ENCODE data around the gene TEX52. TPM values are rescaled to one million over a fixed set of nuclear protein-coding genes. Genes with fewer than 3 reads are reported as not detected.

The TEX52 gene
- total RNA-seq, 2 donors from 2014 or later = 0.28 to 0.48 TPM

- no peak for DNase-seq
- H3K27me3 Mint-ChIP-seq (ENCODE audit: low read depth) = no peaks in the 10 kb centered on the region
Measured at GRCh38 chr12:2834581-2835491, 22.0 kb downstream of the TEX52 start, which contains the start of gene NRIP2. TSS of gene NRIP2 (minus strand) at chr12:2835035. CDS start at chr12:2834983, 52 bp downstream.

GRCh38 chr12:2833810-2834209 lies 23.0 kb downstream of the TEX52 start:
- Mint-ChIP-seq H3K36me3 (ENCODE audit: insufficient read depth in 2 of 2) (peaks cover 2% of the 10 kb centered on the region in 2 donors), H3K27me3 (ENCODE audit: low read depth) (no peaks in the 10 kb centered on the region), H3K4me3 (no peak overlapping the region), H3K27ac (no peak overlapping the region), H3K9me3 (no peaks in the 10 kb centered on the region), H3K4me1 (ENCODE audit: low read depth) (no peaks in the 10 kb centered on the region)
- ATAC-seq (replicated peaks in 1 of 2) (no peak), DNase-seq (no peak)

More at GRCh38 chr12:2834581-2835491, 22.0 kb downstream of the TEX52 start, which contains the start of gene NRIP2:
- Mint-ChIP-seq H3K4me3 (no peak within 1 kb of the TSS), H3K36me3 (ENCODE audit: insufficient read depth in 2 of 2) (peaks cover 2 to 3% of the 10 kb centered on the region in 2 donors), H3K27ac (peak within 1 kb of the TSS; percentile 22), H3K4me1 (ENCODE audit: low read depth) (no peaks in the 10 kb centered on the region), H3K9me3 (no peaks in the 10 kb centered on the region)
- ATAC-seq (replicated peaks in 1 of 2) = no peak

GRCh38 chr12:2833327-2833726 lies 23.5 kb downstream of the TEX52 start:
- Mint-ChIP-seq H3K27ac (no peak overlapping the region), H3K27me3 (ENCODE audit: low read depth) (no peaks in the 10 kb centered on the region), H3K4me1 (ENCODE audit: low read depth) (no peaks in the 10 kb centered on the region), H3K9me3 (no peaks in the 10 kb centered on the region), H3K36me3 (ENCODE audit: insufficient read depth in 2 of 2) (peaks cover 2% of the 10 kb centered on the region in 2 donors), H3K4me3 (no peak overlapping the region)
- ATAC-seq (replicated peaks in 1 of 2) (no peak), DNase-seq (no peak)

GRCh38 chr12:2832550-2833127 lies 24.2 kb downstream of the TEX52 start:
- Mint-ChIP-seq H3K4me1 (ENCODE audit: low read depth) (no peaks in the 10 kb centered on the region), H3K27ac (peak overlapping the region; percentile 24), H3K36me3 (ENCODE audit: insufficient read depth in 2 of 2) (peaks cover 2% of the 10 kb centered on the region in 2 donors)

GRCh38 chr12:2829275-2829674 lies 27.6 kb downstream of the TEX52 start:
- Mint-ChIP-seq H3K4me1 (ENCODE audit: low read depth) (no peaks in the 10 kb centered on the region), H3K9me3 (no peaks in the 10 kb centered on the region), H3K4me3 (no peak overlapping the region), H3K27me3 (ENCODE audit: low read depth) (no peaks in the 10 kb centered on the region), H3K36me3 (ENCODE audit: insufficient read depth in 2 of 2) (peaks cover 0 to 7% of the 10 kb centered on the region in 2 donors), H3K27ac (no peak overlapping the region)
- DNase-seq (no peak), ATAC-seq (replicated peaks in 1 of 2) (no peak)

More at GRCh38 chr12:2832550-2833127, 24.2 kb downstream of the TEX52 start:
- Mint-ChIP-seq H3K27me3 (ENCODE audit: low read depth) (no peaks in the 10 kb centered on the region), H3K9me3 (no peaks in the 10 kb centered on the region), H3K4me3 (no peak overlapping the region)
- no peak for ATAC-seq (replicated peaks in 1 of 2)
- DNase-seq = no peak

DNA sequence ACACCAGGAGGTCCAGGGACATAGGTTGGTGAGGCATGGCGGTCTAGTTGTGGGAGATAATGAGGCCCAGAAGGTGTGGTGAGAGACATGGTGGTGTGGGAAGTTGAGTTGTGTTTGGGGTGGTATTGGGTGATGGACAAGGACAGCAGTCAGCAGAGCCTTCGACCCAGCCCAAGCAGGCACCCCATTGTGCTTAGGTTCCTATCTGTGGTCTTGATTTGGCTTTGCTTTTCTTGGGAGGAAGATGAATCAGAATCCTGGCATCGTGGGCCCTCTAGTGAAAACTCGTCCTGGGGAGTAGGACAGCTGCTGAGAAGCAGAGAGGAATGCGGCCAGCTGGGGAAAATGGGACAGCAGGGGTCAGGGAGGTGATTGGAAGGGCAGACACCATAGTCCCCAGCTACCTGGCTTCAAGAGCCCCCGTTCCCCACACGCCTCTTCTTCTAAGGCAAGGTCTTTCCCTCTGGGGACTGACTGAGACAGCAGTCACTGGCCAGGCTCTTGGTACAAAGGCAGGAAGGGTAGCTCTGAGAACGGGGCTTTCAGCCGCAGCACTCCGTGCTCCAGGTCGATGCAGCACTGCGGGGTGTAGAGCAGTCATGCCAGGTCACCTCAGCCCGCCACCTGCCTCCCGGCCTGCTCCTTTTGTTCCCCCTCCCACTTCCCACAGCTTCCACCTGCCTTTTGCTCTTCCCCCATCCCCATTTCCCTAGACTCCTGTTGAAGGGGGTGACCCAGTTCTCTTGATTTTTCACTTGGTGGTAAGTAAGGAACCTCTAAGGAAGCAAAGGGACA lies 29.9 kb downstream of the TEX52 start:
- no peaks in the 10 kb centered on the region for H3K9me3 Mint-ChIP-seq
- H3K27ac Mint-ChIP-seq = no peak overlapping the region
- DNase-seq (no peak), ATAC-seq (replicated peaks in 1 of 2) (no peak)
- no peaks in the 10 kb centered on the region for H3K27me3 Mint-ChIP-seq (ENCODE audit: low read depth)
- H3K4me3 Mint-ChIP-seq = no peak overlapping the region
- no peaks in the 10 kb centered on the region for H3K4me1 Mint-ChIP-seq (ENCODE audit: low read depth)
- peaks cover 0 to 7% of the 10 kb centered on the region in 2 donors for H3K36me3 Mint-ChIP-seq (ENCODE audit: insufficient read depth in 2 of 2)

GRCh38 chr12:2826036-2826435 lies 30.8 kb downstream of the TEX52 start:
- no peak for DNase-seq
- no peak overlapping the region for H3K4me3 Mint-ChIP-seq
- ATAC-seq (replicated peaks in 1 of 2) = no peak
- H3K27me3 Mint-ChIP-seq (ENCODE audit: low read depth) = no peaks in the 10 kb centered on the region
- peaks cover 0 to 7% of the 10 kb centered on the region in 2 donors for H3K36me3 Mint-ChIP-seq (ENCODE audit: insufficient read depth in 2 of 2)
- H3K27ac Mint-ChIP-seq = peak overlapping the region; percentile 66
- H3K4me1 Mint-ChIP-seq (ENCODE audit: low read depth) = no peaks in the 10 kb centered on the region
- no peaks in the 10 kb centered on the region for H3K9me3 Mint-ChIP-seq

DNA sequence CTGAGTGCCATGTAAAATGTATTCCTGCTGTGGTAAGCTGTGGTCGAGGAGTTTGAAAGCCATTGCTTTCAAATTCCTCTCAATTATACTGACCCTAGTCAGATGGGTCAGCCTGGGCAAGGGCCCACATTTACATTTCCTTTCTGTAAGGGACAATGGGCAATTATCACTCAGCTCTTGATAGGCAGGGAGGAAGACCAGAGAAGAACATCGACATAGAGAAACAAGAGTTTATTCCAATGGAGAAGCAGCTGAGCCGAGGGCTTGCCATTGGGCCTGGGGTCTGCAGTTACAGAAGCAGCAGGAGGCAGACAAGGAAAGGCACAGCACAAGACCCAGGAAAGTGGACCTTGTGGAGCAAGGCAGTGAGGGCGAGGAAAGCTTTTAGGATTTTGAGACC lies 31.7 kb downstream of the TEX52 start:
- Mint-ChIP-seq H3K27me3 (ENCODE audit: low read depth) (no peaks in the 10 kb centered on the region), H3K4me3 (no peak overlapping the region), H3K27ac (no peak overlapping the region), H3K9me3 (no peaks in the 10 kb centered on the region), H3K36me3 (ENCODE audit: insufficient read depth in 2 of 2) (peaks cover 1 to 8% of the 10 kb centered on the region in 2 donors), H3K4me1 (ENCODE audit: low read depth) (no peaks in the 10 kb centered on the region)
- ATAC-seq (replicated peaks in 1 of 2) (no peak), DNase-seq (no peak)

GRCh38 chr12:2824541-2824940 lies 32.3 kb downstream of the TEX52 start:
- Mint-ChIP-seq H3K4me3 (no peak overlapping the region), H3K9me3 (no peaks in the 10 kb centered on the region), H3K4me1 (ENCODE audit: low read depth) (no peaks in the 10 kb centered on the region), H3K36me3 (ENCODE audit: insufficient read depth in 2 of 2) (peaks cover 1 to 11% of the 10 kb centered on the region in 2 donors), H3K27me3 (ENCODE audit: low read depth) (no peaks in the 10 kb centered on the region), H3K27ac (no peak overlapping the region)
- ATAC-seq (replicated peaks in 1 of 2) = no peak
- no peak for DNase-seq

GRCh38 chr12:2823483-2823882 lies 33.4 kb downstream of the TEX52 start:
- DNase-seq (no peak), ATAC-seq (replicated peaks in 1 of 2) (no peak)
- Mint-ChIP-seq H3K4me1 (ENCODE audit: low read depth) (no peaks in the 10 kb centered on the region), H3K27ac (no peak overlapping the region), H3K4me3 (no peak overlapping the region), H3K9me3 (no peaks in the 10 kb centered on the region), H3K27me3 (ENCODE audit: low read depth) (no peaks in the 10 kb centered on the region), H3K36me3 (ENCODE audit: insufficient read depth in 2 of 2) (peaks cover 1 to 11% of the 10 kb centered on the region in 2 donors)

DNA sequence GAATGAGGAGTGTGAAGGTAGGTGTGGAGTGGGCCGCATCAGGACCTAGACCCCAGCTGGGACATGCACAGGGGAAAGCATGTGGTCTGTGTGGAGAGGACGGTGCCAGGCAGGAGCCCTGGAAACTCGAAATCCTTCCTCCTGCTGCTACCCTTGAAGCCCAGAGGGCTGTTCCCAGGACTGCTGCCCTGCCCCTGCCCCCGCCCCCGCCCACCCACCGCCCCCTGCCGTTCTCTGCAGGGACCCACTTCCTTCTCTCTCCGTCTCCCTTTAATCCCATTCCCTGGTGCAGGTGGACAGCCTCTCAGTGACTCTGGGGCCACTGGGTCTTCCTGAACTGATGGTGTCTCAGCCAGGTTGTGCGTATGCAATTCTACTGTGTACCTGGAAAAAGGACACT lies 36.4 kb downstream of the TEX52 start:
- Mint-ChIP-seq H3K36me3 (ENCODE audit: insufficient read depth in 2 of 2) (peaks cover 1 to 21% of the 10 kb centered on the region in 2 donors), H3K27me3 (ENCODE audit: low read depth) (no peaks in the 10 kb centered on the region), H3K27ac (no peak overlapping the region), H3K4me1 (ENCODE audit: low read depth) (peaks cover 5% of the 10 kb centered on the region), H3K9me3 (no peaks in the 10 kb centered on the region), H3K4me3 (no peak overlapping the region)
- DNase-seq = no peak
- no peak for ATAC-seq (replicated peaks in 1 of 2)

DNA sequence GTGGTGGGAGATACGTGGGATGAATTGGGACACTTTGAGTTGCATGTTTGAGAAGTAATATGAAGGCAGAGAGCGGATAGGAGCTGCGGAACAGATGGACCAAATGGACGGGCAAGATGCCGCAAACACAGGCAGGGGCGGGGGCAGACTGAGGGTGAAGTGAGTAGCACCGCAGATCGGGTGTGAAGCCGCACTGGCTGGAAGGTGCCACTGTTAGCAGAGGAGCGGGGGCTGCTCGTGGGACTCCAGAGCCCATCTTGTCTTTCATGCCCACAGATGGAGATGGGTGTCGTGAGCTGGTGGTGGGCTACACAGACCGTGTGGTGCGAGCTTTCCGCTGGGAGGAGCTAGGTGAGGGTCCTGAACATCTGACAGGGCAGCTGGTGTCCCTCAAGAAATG lies 37.0 kb downstream of the TEX52 start:
- H3K36me3 Mint-ChIP-seq (ENCODE audit: insufficient read depth in 2 of 2) = peaks cover 1 to 18% of the 10 kb centered on the region in 2 donors
- DNase-seq (no peak), ATAC-seq (replicated peaks in 1 of 2) (no peak)
- H3K27ac Mint-ChIP-seq = no peak overlapping the region
- no peak overlapping the region for H3K4me3 Mint-ChIP-seq
- no peaks in the 10 kb centered on the region for H3K9me3 Mint-ChIP-seq
- no peaks in the 10 kb centered on the region for H3K27me3 Mint-ChIP-seq (ENCODE audit: low read depth)
- H3K4me1 Mint-ChIP-seq (ENCODE audit: low read depth) = peaks cover 11% of the 10 kb centered on the region

Measured in activated T-cell treated with anti-CD3 and anti-CD28 coated beads, Interleukin-2, amount 50 U/mL, for 72 hours (primary cell).